ENCODE measurements around the gene FANCC.

Gene FANCC, protein sequence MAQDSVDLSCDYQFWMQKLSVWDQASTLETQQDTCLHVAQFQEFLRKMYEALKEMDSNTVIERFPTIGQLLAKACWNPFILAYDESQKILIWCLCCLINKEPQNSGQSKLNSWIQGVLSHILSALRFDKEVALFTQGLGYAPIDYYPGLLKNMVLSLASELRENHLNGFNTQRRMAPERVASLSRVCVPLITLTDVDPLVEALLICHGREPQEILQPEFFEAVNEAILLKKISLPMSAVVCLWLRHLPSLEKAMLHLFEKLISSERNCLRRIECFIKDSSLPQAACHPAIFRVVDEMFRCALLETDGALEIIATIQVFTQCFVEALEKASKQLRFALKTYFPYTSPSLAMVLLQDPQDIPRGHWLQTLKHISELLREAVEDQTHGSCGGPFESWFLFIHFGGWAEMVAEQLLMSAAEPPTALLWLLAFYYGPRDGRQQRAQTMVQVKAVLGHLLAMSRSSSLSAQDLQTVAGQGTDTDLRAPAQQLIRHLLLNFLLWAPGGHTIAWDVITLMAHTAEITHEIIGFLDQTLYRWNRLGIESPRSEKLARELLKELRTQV

DNA sequence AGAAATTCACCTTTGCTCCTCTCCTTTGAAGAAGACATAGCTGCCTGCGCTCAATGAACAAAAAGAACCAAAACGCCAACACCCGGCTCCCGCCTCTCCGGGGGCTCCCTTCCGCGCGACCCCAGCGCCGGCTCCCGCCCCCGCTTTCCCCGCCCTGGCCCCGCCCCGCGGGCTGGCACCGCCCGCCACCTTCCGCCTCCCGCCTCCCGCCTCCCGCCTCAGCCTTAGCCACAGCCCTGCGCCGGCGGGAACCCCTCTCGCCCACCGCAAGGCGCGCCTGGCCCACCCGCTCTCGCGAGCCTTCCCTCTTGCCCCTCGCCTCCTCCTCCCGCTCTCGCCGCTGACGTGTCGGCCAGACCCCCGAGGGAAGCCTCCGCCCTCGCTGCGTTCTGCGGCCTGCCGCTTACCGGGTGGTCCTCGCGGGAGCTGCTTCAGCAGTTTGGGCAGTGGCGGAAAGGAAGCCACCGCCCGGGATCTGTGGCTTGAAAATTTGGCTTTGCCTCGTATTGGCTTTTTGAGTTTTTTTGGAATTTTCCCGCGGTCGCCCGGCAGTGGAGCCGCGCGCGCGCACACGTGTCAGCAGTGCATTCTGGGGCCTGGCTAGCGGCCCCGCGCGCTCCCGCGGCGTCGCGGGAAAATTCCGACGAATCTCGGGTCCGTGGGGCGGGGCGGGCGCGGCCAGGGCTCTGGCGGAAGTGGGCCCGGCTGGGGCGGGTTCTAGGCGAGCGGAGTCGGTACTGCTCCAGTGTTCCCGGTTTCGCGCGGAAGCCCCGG lies at the start of gene FANCC:
Gene FANCC (minus strand): TSS at position 591 of the 774 bp plus-strand sequence. CDS start 68,418 bp downstream, outside the sequence.
- peak; percentile 87 for DNase-seq

DNA sequence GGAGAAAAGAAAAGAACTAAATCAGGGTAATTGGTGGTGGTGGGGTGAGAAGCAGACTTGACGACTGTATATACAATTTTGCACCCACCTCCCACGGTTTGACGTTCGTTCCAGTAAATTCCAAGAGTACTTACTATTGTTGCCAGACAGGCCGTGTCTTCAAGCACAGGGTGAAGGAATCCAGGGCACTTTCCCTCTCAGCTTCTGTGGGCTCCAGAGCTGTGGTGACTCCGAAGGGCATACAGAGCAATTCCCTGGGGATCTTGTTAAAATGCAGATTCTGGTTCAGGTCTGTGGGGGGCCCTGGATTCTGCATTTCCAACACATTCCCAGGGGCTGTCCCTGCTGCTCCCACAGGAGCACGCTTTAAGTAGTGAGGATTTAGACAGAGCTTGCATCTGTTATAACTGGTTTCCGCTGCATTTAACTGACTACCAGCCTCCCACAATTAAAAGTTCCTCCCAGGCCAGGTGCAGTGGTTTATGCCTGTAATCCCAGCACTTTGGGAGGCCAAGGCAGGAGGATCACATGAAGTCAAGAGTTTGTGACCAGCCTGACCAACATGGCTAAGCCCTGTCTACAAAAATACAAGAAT lies 49.3 kb upstream of the FANCC start:
- no peak for DNase-seq

DNA sequence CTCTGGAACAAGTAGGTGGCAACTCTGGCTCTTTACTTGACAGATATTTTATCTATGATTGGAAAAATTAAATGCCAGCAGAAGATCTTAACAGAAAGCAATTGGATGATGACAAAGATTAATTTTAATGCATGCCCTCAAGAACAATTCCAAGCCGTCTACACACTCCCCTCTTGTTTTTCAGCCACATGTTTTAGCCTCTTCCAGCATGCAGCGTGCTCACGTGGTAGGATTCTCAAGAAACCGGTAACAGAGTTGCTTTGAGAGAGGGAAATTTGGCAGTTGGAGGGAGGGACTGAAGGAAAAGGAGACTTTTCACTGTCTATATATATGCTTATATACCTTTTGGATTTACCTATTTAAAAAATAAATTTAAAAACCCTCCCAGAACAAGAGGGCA lies 48.3 kb upstream of the FANCC start:
- no peak for DNase-seq

DNA sequence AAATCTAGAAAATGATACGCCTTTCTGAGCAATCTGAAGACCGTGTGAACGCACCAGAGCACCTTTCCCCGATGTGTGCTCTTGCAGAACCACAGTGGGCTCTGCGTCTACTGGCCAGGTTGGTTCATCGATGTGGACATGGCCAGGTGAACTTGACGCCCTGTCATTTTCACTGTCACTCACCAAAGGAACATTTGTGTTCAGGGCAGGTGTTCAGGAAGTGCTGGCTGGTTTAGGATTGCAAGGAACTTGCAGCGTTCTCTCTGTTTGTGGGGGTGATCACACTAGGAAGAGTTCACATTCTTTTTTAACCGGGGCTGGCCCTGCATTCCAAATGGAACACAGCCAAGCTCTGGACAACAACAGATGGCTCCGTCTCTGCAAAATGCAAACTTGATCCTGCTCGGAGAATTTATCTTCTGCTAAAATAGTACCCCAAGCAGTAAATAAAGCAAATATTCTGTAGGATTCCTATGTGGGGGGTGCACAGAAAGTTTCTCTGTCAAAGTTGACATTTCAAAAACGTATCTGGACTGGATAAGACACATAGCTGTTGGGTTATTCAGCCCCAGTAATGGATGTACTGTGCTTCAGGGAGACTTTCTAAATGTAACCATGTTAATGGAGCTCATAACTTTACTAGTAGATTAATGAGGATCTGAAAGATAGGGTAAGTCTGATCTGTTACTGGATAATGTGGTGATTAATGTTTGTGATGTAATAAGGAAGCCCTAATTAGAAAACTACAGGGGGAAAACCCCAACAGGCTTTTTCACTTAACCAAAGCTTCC lies 45.7 kb upstream of the FANCC start:
- DNase-seq: no peak

DNA sequence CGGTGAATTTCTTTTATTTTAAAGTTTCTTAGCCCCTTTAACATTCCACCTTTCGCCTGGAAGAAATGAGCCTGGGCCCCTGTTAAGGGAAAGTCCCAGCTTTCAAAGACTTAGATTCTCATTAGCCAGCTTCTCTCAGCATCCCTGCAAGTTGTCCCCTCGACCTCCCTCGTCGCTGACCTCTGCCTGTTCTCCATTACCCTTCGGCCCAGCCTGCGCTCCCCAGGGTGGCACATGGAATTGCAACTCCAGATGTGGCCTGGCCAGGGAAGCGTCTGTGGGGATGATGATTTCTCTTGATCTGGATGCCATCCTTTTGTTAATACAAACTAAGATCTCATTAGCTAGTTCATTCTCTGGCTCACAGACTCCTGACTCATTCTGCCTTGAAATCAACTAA lies 43.4 kb upstream of the FANCC start:
- no peak for DNase-seq

DNA sequence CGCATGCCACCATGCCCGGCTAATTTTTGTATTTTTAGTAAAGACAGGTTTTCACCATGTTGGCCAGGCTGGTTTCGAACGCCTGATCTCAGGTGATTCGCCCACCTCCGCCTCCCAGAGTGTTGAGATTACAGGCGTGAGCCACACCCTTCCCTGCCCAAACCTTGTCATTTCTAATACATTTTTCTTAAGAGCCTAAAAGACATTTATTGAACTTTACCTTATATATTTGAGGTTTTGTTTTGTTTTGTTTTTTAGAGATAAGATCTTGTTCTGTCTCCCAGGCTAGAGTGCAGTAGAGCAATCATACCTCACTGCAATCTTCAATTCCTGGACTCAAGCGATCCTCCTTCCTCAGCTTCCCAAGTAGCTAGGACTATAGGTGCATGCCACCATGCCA lies 39.8 kb upstream of the FANCC start:
- no peak for DNase-seq

DNA sequence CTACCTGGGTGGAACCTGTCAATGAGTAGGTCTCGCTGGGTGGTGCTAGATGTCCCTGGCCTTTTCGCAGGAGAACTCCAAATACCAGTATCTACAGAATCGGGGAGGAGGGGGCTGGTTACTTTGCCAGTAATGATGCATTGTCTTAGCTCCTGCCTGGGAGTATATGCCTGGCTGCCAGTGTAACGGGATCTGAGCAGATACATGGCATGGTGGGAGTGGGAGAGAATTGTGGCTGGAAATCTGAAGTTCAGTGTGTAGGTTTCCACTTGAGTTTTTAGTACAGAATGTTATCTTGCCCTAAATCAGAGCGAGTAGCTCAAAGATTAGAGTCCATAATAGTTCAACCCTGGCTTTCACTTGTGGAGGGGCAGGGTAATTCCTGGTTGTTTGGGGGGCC lies 38.0 kb upstream of the FANCC start:
- DNase-seq: no peak

DNA sequence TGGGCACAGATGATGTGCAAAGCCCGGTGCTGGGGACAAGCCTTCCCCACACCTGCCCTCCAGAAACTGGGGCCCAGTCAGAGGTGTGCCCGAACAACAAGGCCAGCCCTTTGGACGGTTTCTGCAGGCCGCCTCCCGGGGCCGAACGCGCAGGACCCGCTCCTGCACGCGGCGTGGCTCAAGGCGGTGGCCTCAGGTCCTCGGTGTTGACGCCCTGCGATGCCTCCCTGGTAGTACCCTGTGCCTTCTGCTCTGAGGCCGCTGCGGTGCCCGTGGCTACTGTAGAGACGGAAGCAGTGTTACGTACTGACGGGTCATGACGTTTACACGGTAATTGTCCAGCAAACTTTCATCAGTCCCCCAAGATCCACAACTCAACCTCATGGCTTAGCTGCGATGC lies 33.5 kb upstream of the FANCC start:
- DNase-seq: no peak

DNA sequence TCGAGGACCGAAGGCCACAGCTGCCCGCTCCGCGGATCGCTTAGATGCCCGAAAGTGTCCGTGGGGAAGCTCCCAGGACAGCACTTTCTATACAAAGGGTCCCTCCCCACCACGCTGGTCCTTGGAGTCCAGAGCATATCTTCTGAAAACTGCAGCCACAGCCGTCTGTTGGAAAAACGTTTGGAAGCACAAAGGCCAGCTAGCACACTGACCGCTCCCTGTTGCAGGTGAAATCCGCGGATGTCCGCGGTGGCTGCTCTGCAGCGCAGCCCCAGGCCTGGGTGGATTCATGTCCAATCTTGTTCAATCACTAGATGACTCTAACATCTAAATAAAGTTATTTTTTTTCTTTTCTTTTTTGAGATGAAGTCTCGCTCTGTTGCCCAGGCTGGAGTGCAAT lies 32.8 kb upstream of the FANCC start:
- DNase-seq: no peak

DNA sequence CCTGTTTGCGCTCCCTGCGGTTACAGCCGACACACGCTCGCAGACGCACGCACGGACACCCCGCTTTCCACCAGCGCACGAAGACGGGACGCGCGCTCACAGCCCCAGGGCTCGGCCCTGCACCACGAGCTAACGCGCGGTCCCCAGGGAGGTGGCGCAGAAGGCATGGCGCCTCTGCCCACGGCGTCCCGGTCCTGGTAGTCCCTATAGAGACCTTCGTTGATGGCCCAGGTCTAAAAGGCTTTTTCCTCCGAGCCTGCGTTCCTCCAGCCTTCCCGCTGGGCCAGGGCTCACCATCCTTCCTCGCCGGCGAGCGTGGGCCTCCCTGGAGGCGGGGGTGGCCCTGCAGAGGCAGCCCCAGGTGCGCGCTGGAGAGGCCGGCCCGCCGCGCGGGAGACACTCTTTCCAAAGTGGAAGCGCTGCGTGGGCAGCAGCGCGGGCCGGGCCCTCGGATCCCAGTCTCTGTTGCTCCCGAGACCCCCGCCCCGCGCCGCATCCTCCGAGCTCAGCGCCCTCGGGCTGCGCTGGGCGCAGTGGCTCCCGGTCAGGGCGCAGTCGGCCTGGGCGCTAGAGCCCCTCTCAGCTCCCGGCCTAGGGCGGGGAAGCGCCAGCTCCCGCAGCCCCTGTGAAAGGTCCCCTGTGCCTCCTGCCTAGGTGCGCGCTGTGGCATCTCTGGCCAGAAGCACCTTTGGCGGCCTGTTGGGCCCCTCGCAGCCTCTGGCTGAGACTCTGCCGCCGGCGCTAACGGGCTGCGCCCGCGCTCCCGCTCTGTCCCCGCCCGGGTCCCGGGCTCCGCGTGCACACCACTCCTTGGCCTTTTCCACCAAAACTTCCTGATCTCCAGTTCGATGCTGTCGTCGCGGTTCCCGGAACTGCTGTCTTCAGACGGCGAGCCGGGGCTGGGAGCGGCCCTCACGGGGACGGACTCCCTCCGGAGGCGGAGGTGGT lies 31.9 kb upstream of the FANCC start:
- no peak for DNase-seq

DNA sequence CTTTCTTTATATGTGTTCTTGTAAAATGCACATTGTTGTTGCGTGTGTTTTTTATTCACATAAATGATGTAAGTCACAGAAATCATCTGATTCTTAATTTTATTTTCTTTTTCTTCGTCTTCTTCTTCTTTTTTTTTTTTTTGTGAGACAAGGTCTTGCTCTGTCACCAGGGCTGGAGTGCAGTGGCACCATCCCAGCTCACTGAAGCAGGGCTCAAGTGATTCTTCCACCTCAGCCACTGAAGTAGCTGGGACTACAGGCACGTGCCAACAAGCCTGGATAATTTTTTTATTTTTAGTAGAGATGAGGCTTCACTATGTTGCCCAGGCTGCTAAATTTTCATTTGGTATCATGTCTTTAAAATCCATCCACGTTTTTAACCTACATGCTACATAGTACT lies 28.5 kb upstream of the FANCC start:
- DNase-seq: no peak

DNA sequence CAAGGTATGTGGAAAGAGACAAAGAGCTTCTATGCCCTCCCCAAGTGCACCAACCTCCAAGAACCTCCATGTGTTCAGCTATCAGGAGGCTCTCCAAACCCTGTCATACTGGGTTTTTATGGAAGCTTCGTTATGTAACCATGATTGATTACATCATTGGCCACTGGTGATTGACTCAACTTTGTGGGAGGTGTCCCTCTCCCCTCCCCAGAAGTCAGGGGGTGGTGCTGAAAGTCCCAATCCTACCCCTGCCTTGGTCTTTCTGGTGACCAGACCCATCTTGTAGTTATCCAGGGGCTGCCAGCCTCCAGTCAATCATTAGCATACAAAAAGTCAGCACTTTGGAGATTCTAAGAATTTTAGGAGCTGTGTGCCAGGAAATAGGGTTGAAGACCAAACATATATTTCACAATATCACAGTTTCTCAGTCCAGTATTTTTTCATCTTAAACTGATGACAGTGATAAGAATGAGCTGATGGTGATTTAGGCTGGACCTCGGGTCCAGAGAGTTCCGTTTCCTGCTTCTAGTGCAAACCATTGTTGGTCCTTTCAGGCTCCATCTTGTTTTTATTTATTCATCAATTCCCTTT lies 27.3 kb upstream of the FANCC start:
- DNase-seq: no peak

DNA sequence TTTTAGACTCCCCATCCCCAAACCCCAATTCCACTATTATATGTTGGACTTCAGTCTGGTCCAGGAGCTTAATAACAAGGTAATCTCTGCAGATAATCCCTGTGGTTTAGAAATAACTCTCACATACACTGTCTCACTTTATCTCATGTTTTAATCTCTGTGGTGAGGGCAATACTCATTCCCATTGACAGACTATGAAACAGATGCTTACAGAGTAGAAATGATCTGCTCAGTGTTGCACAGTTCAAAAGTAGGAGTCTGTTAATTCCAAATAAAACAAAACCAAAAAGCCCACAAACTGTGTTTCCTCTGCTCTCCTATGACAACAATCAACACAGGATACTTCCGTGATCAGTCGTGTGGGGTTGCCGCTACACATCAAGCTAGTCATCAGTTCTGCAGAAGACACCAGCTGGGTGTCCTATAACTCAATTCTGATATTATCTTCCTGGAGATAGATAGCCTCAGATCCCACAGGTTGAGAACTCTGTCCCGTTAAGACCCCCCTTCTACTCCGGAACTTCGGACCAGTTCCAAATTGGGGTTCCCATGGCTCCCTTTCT lies 26.3 kb upstream of the FANCC start:
- no peak for DNase-seq

DNA sequence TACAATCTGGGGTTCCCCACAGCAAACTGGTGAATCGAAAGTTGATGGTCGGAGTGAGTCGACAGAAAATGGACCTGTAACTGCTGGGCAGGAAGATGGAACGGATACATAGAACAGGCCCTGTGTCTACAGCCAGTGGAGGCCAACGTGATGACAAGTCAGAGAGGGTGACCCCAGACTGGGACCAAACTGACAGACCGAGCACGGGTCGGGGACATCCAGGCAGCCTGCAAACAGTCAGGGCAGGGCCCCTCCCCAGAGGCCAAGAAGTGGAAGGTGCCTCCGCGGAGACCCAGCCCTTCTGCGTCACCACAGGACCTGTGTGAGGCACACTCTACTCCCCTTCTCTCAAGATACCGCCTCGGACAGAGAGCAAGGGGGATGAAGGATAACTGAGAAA lies 25.1 kb upstream of the FANCC start:
- DNase-seq: no peak

DNA sequence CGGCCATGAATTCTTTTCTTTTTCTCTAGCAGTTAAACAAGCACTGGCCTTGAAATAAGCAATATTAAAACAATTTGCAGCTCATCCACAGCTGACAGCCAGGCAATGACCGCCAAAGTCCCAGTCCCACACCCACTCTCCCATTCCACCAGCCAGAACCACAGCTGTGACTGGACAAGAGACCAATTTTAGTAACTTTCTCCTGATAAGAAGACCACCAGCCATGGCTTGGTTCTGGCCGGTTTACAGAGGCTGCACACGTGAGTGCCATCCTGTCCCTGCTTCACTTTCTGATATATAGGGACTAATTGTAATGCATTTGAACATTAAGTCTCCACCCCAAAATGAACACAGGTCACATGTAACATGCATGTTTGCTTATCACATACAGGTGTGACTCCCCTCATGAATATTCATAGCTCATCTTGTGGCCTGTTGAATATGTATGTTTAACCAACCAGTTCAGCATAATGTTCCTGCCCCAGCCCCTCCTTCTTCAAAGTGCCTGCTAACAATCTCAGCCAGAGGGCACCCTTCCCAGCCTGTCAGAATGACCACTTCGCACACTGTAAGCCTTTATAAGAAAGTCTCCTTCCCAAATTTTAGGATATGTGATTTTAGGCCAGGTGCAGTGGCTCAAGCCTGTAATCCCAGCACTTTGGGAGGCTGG lies 23.9 kb upstream of the FANCC start:
- peak; percentile 18 for DNase-seq

DNA sequence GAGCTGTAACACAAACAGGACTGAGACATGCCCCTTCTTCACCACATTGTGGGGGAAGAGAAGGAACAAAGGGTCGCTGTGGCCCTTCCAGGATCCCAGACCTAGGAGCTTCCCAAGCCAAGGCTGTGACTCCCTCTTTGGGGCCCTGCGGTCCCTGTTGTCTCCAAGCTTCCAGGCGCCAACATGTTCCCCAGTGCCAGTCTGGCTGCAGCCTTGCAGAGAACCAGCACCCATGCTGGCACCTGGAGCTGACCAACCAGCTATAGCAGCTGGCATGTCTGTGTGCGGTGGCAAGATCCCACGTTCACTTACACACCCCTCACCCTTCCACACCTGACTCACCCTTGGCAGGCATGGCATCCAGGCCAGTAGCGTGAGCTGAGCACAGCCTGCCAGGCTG lies 20.7 kb upstream of the FANCC start:
- no peak for DNase-seq

DNA sequence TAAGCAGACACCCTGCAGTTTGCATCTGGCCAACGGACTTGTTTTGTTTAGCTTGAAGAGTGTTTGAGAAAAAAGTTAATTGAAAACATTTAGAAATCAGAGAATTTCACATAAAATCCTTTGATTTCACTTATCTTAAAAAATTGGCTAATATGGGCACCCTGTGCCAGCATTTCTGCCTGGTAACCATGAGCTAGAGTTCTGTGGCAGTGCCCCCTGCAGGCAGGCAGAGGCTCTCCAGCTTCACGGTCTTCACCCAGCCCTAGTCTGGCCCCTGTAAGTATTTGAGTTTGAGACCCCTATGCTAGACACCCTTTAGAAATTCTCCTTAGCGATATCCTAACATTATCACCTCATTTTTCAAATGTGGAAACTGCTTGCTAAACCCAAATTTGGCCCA lies 18.8 kb upstream of the FANCC start:
- DNase-seq: peak; percentile 33

DNA sequence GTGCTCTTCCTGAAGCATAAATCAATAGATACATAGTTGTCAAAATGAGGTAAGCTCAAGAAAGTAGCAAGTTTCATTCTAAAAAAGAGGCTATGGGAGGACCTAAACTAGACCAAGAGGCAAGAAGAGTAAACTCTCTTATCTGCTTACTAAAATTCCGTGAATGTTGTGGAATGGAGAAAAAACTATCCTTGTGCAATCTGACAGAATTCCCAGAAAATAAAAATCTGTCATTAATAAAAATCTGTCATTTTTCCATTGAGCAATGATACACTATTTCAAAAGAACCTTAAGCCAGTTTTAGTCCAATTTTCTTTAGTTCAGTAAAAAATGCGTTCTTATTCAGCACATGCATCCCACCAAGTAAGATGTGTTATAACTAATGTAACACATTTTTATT lies 15.9 kb upstream of the FANCC start:
- no peak for DNase-seq

DNA sequence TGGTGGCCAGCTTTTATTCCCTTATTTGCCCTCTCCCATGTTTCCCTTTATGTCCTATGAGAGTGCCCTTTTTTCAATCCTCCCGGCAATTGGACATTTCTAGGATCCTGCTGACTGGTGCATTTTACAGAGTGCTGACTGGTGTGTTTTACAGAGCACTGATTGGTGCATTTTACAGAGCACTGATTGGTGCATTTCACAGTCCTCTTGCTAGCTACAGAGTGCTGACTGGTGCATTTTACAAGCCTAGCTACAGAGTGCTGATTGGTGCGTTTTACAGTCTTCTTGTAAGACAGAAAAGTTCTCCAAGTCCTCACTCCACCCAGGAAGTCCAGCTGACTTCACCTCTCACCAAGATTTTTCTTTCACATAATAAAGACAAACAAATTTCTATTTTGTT lies 15.4 kb upstream of the FANCC start:
- DNase-seq: no peak

DNA sequence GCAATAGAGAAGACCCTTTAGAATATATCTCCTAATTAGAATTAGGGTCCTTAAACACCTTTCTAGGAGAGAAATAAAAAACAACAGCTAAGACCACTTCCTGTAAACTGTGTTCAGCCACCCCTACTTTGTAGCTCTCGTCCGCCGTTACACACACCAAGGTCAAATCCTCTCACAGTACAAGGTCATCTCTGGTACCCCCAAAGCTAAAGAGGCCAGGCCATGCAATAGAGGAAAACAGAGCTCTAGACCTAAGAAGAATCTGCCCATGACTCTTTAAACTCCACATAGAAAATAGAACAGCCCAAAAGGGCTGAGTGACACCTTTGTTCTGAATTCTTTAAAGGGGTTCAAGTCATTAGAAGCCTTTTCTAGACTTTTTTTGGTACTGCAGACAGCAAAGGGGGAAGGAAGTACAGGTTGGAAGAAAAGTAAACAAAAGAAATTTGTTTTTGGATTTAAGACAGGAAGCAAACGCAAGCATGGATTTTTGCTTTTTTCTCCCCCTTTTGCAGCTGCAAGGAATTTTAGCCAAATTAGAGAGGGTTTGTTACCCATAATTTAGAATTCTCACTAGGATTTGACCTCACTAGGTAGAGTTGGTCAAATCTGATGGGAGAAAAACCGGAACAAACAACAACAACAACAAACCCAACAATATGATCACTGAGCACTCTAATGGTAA lies 13.4 kb upstream of the FANCC start:
- no peak for DNase-seq
